ENCODE data around the gene SCFD1.

SCFD1 gene

GRCh38 chr14:30754778-30755177 lies 132.7 kb downstream of the SCFD1 start:
- no peak for DNase-seq (ENCODE audit: low read depth)
- H3K4me3 ChIP-seq (ENCODE audit: low read depth, low read length): no peak overlapping the region
- no peak for TF ChIP-seq CTCF (IDR thresholded peaks at IDR 0.05; ENCODE audit: low read depth, low read length, missing control alignments)

GRCh38 chr14:30756594-30756993 lies 134.5 kb downstream of the SCFD1 start:
- no peak overlapping the region for H3K4me3 ChIP-seq (ENCODE audit: low read depth, low read length)
- no peak for DNase-seq (ENCODE audit: low read depth)
- TF ChIP-seq CTCF (IDR thresholded peaks at IDR 0.05; ENCODE audit: low read depth, low read length, missing control alignments): no peak

- no peak for DNase-seq (ENCODE audit: low read depth)
Observed at GRCh38 chr14:30757082-30757481, 135.0 kb downstream of the SCFD1 start.

GRCh38 chr14:30759172-30760125 lies 137.3 kb downstream of the SCFD1 start:
- DNase-seq (ENCODE audit: low read depth): no peak
- H3K4me3 ChIP-seq (ENCODE audit: low read depth, low read length): no peak overlapping the region
- no peak for TF ChIP-seq CTCF (IDR thresholded peaks at IDR 0.05; ENCODE audit: low read depth, low read length, missing control alignments)

More at GRCh38 chr14:30757082-30757481, 135.0 kb downstream of the SCFD1 start:
- no peak overlapping the region for H3K4me3 ChIP-seq (ENCODE audit: low read depth, low read length)
- TF ChIP-seq CTCF (IDR thresholded peaks at IDR 0.05; ENCODE audit: low read depth, low read length, missing control alignments): no peak

- TF ChIP-seq CTCF (IDR thresholded peaks at IDR 0.05; ENCODE audit: low read depth, low read length, missing control alignments): no peak
- no peak overlapping the region for H3K4me3 ChIP-seq (ENCODE audit: low read depth, low read length)
- no peak for DNase-seq (ENCODE audit: low read depth)
Observed at GRCh38 chr14:30763891-30764290, 141.8 kb downstream of the SCFD1 start.

GRCh38 chr14:30767624-30768023 lies 145.5 kb downstream of the SCFD1 start:
- no peak overlapping the region for H3K4me3 ChIP-seq (ENCODE audit: low read depth, low read length)
- no peak for DNase-seq (ENCODE audit: low read depth)
- TF ChIP-seq CTCF (IDR thresholded peaks at IDR 0.05; ENCODE audit: low read depth, low read length, missing control alignments): no peak

GRCh38 chr14:30768791-30769190 lies 146.7 kb downstream of the SCFD1 start:
- no peak for DNase-seq (ENCODE audit: low read depth)
- no peak for TF ChIP-seq CTCF (IDR thresholded peaks at IDR 0.05; ENCODE audit: low read depth, low read length, missing control alignments)

More at GRCh38 chr14:30768791-30769190, 146.7 kb downstream of the SCFD1 start:
- no peak overlapping the region for H3K4me3 ChIP-seq (ENCODE audit: low read depth, low read length)
